CD4-positive, alpha-beta T cell treated with Interferon alpha-2 for 1 hour (primary cell): ENCODE measurements around the gene LDB3.
"Not testable (repeated sequence)": the region's sequence is repeated elsewhere in the genome, so short reads cannot be mapped to it uniquely, and the experiment has no call there.

Experiments
- DNase-seq, 2 donors: peaks; one replicate each; pipeline ENCODE4 v3.0.0-alpha.2; 2020 to 2022

LDB3 gene

GRCh38 chr10:86733260-86733671 is 65.0 kb downstream of the LDB3 start:
- no peak for DNase-seq

- no peak for DNase-seq
Observed at GRCh38 chr10:86734207-86734988, 66.1 kb downstream of the LDB3 start.

- DNase-seq = not testable (repeated sequence)
Observed at GRCh38 chr10:86735278-86735677, 67.0 kb downstream of the LDB3 start.

- DNase-seq = no peak
Observed at GRCh38 chr10:86742230-86742629, 73.9 kb downstream of the LDB3 start.

GRCh38 chr10:86744067-86744725 is 75.9 kb downstream of the LDB3 start:
- no peak for DNase-seq

- no peak for DNase-seq
Observed at GRCh38 chr10:86747796-86748581, 79.7 kb downstream of the LDB3 start.

DNA sequence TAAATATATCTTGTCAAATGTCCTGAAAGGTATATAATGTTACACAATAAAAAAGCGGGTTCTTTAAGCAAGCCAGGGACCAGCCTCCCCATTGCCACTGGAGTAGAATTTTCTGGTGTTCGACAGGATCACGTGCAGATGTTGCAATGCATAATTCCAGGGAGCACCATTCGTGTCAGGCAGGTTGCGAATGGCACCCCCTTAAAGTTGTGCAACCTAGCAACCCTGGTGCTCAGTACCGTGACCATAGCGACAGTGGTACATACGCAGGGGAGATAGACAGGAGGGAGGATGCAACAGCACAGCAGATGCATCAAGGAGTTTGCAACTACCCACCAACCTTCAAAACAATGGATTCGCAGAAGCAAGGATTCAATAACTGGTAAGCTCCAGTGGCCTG is 81.5 kb downstream of the LDB3 start:
- no peak for DNase-seq

GRCh38 chr10:86751477-86751876 is 83.2 kb downstream of the LDB3 start:
- DNase-seq = no peak

DNA sequence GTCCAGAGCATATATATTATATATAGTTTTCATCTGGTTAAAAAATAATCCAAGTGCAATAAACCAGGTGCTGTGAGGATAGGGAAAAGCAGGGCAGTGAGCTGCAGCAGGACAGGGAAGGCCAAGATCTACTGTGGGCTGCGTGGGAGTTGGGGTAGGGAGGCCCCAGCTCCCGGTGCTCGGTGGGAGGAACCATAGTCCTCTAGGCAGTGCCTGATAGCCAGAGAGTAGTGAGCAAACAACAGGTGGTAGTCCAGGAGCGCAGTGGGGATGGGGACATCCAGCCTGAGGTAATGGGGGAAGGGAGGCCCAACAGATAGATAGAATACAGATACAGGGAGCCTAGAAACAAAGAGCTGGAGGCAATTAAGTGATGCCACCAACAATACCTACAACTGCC is 84.0 kb downstream of the LDB3 start:
- no peak for DNase-seq

DNA sequence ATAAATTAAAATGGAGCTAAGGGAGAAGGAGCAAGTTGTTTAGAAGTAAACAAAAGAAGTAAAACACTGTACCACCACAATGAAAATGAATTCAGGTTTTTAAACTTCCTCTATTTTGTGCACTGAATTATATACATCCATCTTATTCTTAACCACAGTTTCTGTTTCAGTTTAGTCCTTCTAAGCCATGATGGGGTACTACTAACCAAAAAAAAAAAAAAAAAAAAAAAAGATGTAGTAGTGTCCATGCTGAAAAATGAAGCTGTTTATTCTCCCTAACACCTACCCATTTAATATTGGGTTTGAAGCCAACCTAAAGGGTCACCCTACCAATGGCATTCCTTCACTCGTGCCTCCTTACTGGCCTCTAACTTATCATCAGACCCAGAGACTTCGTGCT is 84.7 kb downstream of the LDB3 start:
- DNase-seq = no peak

- DNase-seq = no peak
Observed at GRCh38 chr10:86753638-86754434, 85.5 kb downstream of the LDB3 start.

DNA sequence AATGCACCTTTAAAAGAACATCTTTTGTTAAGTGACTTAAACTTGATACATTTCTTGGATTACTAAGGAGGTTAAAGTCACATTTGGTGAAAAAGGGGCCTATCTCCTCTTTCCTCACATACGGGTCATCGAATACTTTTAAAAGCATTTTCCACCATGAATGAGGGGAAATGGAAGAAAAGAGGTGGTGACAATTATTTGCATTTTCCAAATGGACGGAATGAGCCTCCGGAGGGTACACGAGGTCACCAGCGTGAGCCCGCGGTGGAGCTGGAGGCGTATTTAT is 87.1 kb downstream of the LDB3 start:
- peak in 1 of 2 donors; percentile 3 for DNase-seq

GRCh38 chr10:86755740-86756510 is 87.6 kb downstream of the LDB3 start:
- DNase-seq = peak; percentile 82 to 92

DNA sequence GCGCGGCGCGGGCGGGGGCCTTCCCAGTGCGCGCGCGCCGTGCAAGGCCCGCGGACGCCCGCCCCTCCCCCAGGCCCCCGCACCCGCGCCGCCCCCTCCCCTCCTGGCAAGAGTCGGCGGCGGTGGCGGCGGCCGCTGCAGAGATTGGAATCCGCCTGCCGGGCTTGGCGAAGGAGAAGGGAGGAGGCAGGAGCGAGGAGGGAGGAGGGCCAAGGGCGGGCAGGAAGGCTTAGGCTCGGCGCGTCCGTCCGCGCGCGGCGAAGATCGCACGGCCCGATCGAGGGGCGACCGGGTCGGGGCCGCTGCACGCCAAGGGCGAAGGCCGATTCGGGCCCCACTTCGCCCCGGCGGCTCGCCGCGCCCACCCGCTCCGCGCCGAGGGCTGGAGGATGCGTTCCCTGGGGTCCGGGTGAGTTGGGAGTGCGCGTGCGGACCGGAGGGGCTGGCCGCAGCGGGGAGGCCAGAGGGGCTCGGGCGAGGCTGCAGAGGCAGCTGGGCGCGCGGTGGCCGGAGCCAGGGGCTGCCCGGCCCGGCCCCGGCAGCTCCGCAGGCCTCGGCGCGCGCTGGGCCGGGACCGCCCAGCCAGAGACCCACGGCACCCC is 88.3 kb downstream of the LDB3 start, which contains the start of gene BMPR1A:
TSS of gene BMPR1A (plus strand) at position 109 of the 602 bp plus-strand sequence. CDS start 119,400 bp downstream, outside the sequence.
- DNase-seq = no peak

- DNase-seq = peak in 1 of 2 donors; percentile 12
Observed at GRCh38 chr10:86757113-86757972, 89.0 kb downstream of the LDB3 start.

DNA sequence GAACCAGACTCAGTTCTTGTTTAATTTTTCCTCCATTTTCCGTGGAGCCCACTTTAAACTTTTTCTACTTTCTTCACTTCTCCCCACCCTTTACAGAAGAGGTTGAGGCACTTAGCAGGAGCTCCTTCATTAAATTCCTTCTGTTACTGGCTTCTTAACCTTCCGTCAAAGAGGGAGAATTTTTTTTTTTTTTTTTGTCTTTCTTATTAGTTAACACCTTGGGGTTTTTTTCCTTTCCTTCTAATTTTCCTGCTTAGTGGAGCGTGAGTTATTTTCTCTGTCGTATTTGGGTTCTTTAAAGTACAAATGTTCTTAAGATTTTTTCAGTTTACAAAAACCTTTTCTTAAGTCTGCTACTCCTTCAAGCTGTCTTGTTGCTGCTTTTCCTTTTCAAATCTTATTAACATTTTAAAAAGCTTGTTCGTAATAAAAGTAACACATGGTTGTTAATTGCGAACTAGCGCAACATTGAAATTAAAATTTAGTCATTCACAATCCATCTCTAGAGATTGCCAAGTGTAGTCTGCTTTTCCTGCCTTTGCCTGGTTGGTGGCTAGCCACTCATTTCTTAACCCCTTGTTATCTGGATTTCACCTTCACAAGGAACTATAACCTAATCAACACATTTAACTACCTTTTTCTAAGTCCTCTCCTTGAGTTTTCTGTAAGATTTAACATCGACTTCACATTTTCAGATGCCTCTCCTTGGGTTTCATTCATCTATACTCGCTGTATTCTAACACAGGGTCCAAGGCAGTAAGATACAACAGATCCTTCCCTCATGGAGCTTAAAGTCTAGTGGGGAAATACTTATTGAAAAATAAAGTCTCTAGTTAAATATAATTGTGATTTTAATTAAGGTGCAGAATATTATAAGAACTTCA is 90.1 kb downstream of the LDB3 start:
- DNase-seq = no peak

- no peak for DNase-seq
Observed at GRCh38 chr10:86759073-86759672, 90.9 kb downstream of the LDB3 start.

GRCh38 chr10:86763404-86763803 is 95.1 kb downstream of the LDB3 start:
- DNase-seq = no peak

- no peak for DNase-seq
Observed at GRCh38 chr10:86765548-86765947, 97.2 kb downstream of the LDB3 start.
